ENCODE measurements around the gene DYNC2I2. TPM values are rescaled to one million over a fixed set of nuclear protein-coding genes. Genes with fewer than 3 reads are reported as not detected.

DYNC2I2 gene
- total RNA-seq, 1 donor from 2014 or later = 24.0 TPM

DNA sequence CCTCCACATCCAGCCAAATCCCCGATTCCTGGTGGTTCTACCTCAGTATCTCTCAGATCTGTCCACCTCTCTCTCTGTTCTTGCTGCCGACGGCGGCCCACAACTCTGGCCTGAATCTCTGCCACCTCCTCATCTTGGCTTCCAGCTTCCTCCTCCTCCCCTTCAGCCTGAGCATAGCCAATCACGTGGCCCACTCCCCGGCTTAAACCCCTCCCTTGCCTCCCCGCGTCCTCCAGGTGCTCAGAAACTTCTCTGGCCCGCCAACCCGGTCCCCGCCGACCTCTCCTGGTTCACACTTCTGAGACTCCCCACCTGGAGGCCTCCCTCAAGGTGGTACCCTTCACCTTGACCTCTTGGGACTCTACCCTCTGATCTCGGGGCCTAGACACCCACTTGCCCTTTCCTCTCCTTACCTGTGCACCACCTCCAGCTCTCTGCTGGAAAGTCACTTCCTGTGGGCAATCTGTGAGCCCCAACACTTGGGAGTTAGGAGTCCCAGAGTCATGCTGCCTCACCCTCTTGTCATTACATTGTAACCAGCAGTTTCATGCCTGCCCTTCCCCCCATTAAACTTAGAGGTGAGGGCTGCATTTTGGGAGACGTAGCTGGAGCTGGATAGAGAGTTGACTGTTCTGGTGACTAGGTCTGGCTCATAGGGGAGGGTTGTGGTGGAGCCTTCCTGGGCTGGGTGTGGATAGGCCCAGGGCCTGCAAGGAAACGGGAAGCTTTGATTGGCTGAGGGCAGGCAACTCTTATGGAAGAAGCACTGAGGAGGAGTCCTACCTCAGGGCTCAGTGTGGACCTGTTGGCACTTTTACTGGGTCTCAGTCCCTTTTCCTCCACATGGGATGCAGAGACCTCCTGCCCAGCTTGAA, 27.9 kb upstream of the DYNC2I2 start:
- TF ChIP-seq, protein P1, sequence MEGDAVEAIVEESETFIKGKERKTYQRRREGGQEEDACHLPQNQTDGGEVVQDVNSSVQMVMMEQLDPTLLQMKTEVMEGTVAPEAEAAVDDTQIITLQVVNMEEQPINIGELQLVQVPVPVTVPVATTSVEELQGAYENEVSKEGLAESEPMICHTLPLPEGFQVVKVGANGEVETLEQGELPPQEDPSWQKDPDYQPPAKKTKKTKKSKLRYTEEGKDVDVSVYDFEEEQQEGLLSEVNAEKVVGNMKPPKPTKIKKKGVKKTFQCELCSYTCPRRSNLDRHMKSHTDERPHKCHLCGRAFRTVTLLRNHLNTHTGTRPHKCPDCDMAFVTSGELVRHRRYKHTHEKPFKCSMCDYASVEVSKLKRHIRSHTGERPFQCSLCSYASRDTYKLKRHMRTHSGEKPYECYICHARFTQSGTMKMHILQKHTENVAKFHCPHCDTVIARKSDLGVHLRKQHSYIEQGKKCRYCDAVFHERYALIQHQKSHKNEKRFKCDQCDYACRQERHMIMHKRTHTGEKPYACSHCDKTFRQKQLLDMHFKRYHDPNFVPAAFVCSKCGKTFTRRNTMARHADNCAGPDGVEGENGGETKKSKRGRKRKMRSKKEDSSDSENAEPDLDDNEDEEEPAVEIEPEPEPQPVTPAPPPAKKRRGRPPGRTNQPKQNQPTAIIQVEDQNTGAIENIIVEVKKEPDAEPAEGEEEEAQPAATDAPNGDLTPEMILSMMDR (IDR thresholded peaks at IDR 0.05) = no peak
- Mint-ChIP-seq H3K4me1 (ENCODE audit: low read depth) (peaks cover 29% of the 10 kb centered on the region), H3K36me3 (ENCODE audit: low read depth) (no peaks in the 10 kb centered on the region), H3K9me3 (ENCODE audit: low read depth) (no peaks in the 10 kb centered on the region), H3K4me3 (ENCODE audit: unreplicated experiment) (peak overlapping the region; percentile 99), H3K27ac (ENCODE audit: unreplicated experiment) (peak overlapping the region; percentile 98), H3K27me3 (ENCODE audit: low read depth) (no peaks in the 10 kb centered on the region)
- DNase-seq (ENCODE audit: low spot score) = no peak

DNA sequence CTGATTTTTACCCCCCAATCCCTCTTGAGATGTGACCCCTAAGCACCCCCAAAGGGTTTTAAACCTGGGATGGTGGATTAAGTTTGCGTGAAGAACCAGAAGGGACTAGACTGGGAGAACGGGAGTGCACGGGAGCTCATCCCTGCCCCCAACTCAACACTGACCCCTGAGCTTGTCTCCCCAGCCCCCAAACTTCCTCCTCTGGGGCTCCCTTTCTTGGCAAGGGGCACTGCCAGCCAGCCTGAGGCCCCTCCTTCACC, 27.3 kb upstream of the DYNC2I2 start:
- DNase-seq (ENCODE audit: low spot score) = no peak
- peak overlapping the region; percentile 99 for H3K4me3 Mint-ChIP-seq (ENCODE audit: unreplicated experiment)

GRCh38 chr9:128683340-128684064, 26.9 kb upstream of the DYNC2I2 start:
- Mint-ChIP-seq H3K4me1 (ENCODE audit: low read depth) (peaks cover 29% of the 10 kb centered on the region), H3K4me3 (ENCODE audit: unreplicated experiment) (peak overlapping the region; percentile 99)
- TF ChIP-seq, protein P1 (IDR thresholded peaks at IDR 0.05) = no peak

More for the DNA sequence above, 27.3 kb upstream of the DYNC2I2 start:
- TF ChIP-seq, protein P1 (IDR thresholded peaks at IDR 0.05) = no peak
- Mint-ChIP-seq H3K9me3 (ENCODE audit: low read depth) (no peaks in the 10 kb centered on the region), H3K27ac (ENCODE audit: unreplicated experiment) (peak overlapping the region; percentile 98), H3K27me3 (ENCODE audit: low read depth) (no peaks in the 10 kb centered on the region), H3K4me1 (ENCODE audit: low read depth) (peaks cover 29% of the 10 kb centered on the region), H3K36me3 (ENCODE audit: low read depth) (no peaks in the 10 kb centered on the region)

GRCh38 chr9:128677794-128678193, 21.1 kb upstream of the DYNC2I2 start:
- H3K4me1 Mint-ChIP-seq (ENCODE audit: low read depth) = no peaks in the 10 kb centered on the region
- no peak overlapping the region for H3K27ac Mint-ChIP-seq (ENCODE audit: unreplicated experiment)
- no peak for DNase-seq (ENCODE audit: low spot score)
- H3K4me3 Mint-ChIP-seq (ENCODE audit: unreplicated experiment) = no peak overlapping the region
- no peaks in the 10 kb centered on the region for H3K27me3 Mint-ChIP-seq (ENCODE audit: low read depth)
- H3K36me3 Mint-ChIP-seq (ENCODE audit: low read depth) = no peaks in the 10 kb centered on the region
- TF ChIP-seq, protein P1 (IDR thresholded peaks at IDR 0.05) = no peak
- no peaks in the 10 kb centered on the region for H3K9me3 Mint-ChIP-seq (ENCODE audit: low read depth)

More at GRCh38 chr9:128683340-128684064, 26.9 kb upstream of the DYNC2I2 start:
- no peaks in the 10 kb centered on the region for H3K27me3 Mint-ChIP-seq (ENCODE audit: low read depth)
- no peak for DNase-seq (ENCODE audit: low spot score)
- no peaks in the 10 kb centered on the region for H3K36me3 Mint-ChIP-seq (ENCODE audit: low read depth)
- H3K9me3 Mint-ChIP-seq (ENCODE audit: low read depth) = no peaks in the 10 kb centered on the region
- peak overlapping the region; percentile 98 for H3K27ac Mint-ChIP-seq (ENCODE audit: unreplicated experiment)

DNA sequence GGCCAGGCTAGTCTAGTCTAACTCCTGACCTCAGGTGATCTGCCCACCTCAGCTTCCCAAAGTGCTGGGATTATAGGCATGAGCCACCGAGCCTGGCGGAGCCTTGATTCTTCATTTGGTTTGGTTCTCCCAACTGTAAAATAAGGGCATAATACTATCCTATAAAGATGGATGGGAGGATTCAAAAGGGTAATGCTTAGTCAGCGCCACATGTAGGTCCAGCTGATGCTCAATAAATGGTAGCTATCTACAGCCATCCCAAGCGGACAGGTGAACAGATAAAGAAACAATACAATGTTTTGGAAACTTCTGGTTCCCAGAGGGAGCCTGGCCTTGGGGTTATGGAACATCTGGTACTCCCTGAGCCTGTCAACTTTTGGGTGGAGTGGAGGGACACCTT, 18.7 kb upstream of the DYNC2I2 start:
- Mint-ChIP-seq H3K4me3 (ENCODE audit: unreplicated experiment) (no peak overlapping the region), H3K27ac (ENCODE audit: unreplicated experiment) (no peak overlapping the region), H3K4me1 (ENCODE audit: low read depth) (no peaks in the 10 kb centered on the region), H3K36me3 (ENCODE audit: low read depth) (no peaks in the 10 kb centered on the region), H3K9me3 (ENCODE audit: low read depth) (no peaks in the 10 kb centered on the region), H3K27me3 (ENCODE audit: low read depth) (no peaks in the 10 kb centered on the region)
- peak; percentile 21 for DNase-seq (ENCODE audit: low spot score)
- TF ChIP-seq, protein P1 (IDR thresholded peaks at IDR 0.05) = no peak

Data from chondrocyte (in vitro differentiated cells).